HCT116 (cell line): ENCODE data around the gene MXI1. TPM values are rescaled to one million over a fixed set of nuclear protein-coding genes. Genes with fewer than 3 reads are reported as not detected.

Source experiments
- ATAC-seq: fragments of 200-7000 bp; cut with Tn5 transposase; 2 replicates; pipeline ENCODE4 v1.9.1; 2020; ENCODE audit warnings: mild to moderate bottlenecking, moderate library complexity
- BruUV-seq: library from RNA; stranded (reverse); fragments of 400-500 nt; replicated peaks from 2 replicates; lab custom pipeline; 2021; lab: Mats Ljungman, UMichigan
- CTCF ChIA-PET: fragments of 300-600 bp; sonication (Branson Sonifier 250); formaldehyde crosslinking; loops from one replicate; lab custom pipeline; 2021; ENCODE audit warnings: antibody characterized with exemption; lab: Charles Lee
- POLR2A ChIA-PET: fragments of 300-600, 350-600 bp; sonication (Branson Sonifier 250); formaldehyde crosslinking; loops from one replicate; lab custom pipeline; 2021; ENCODE audit warnings: antibody characterized with exemption; lab: Charles Lee
- RAD21 ChIA-PET, 2 experiments: fragments of 300-600 bp; sonication (Branson Sonifier 250); formaldehyde crosslinking; loops; one replicate each; lab custom pipeline; 2023; ENCODE audit warnings: low total read pairs in 2 of 2; ENCODE audit not compliant: uncharacterized antibody in 2 of 2, unreplicated experiment in 2 of 2, low non-redundant PET in 1 of 2; lab: Charles Lee
- DNase-seq: peaks from one replicate; pipeline ENCODE4 v3.0.0-alpha.2; 2010; ENCODE audit warnings: low read depth, low spot score
- H2AFZ ChIP-seq: fragments of 200-600 bp; shearing (Covaris generic), sonication (generic); 2 replicates; pipeline ENCODE4 v1.6.1; 2017; ENCODE audit warnings: low read depth, mixed run types, mixed read lengths, antibody characterized with exemption, low read length; ENCODE audit not compliant: poor library complexity, severe bottlenecking
- H3K27ac ChIP-seq: 2 replicates; pipeline ENCODE4 v1.5.1; 2012; ENCODE audit warnings: low read depth, low read length
- H3K27me3 ChIP-seq: fragments of 200-600 bp; sonication (generic); 2 replicates; pipeline ENCODE4 v1.6.1; 2016; ENCODE audit warnings: mixed run types, low read length, mixed read lengths; ENCODE audit not compliant: insufficient read depth
- H3K36me3 ChIP-seq, 2 experiments: fragments of 200-500 bp in 1 of 2; fragments of 200-600 bp in 1 of 2; sonication (Bioruptor generic) in 1 of 2; sonication (generic) in 1 of 2; 2 replicates each; pipeline versions ENCODE4 v1.5.1 to v1.6.1; 2014 to 2016; ENCODE audit warnings: low read length in 2 of 2, inconsistent platforms in 1 of 2, mixed read lengths in 1 of 2, mixed run types in 1 of 2; ENCODE audit not compliant: insufficient read depth in 2 of 2, control insufficient read depth in 1 of 2
- H3K4me1 ChIP-seq, 2 experiments: fragments of 200-600 bp in 1 of 2; sonication (generic) in 1 of 2; 2 replicates each; pipeline versions ENCODE4 v1.5.1 to v1.6.1; 2012 to 2017; ENCODE audit warnings: low read length in 2 of 2, inconsistent platforms in 1 of 2, mild to moderate bottlenecking in 1 of 2, mixed read lengths in 1 of 2, mixed run types in 1 of 2, moderate library complexity in 1 of 2; ENCODE audit not compliant: insufficient read depth in 2 of 2, control insufficient read depth in 1 of 2
- H3K4me2 ChIP-seq: fragments of 200-600 bp; sonication (generic); 2 replicates; pipeline ENCODE4 v1.6.1; 2017; ENCODE audit warnings: mixed run types, low read length, mixed read lengths
- H3K4me3 ChIP-seq, 2 experiments: fragments of 200-600 bp in 1 of 2; sonication (generic) in 1 of 2; replicated peaks in 1 of 2; 2 replicates each; pipeline ENCODE4 v1.5.1; 2011 to 2016; ENCODE audit warnings: low read length in 2 of 2, control low read depth in 1 of 2, low read depth in 1 of 2, mild to moderate bottlenecking in 1 of 2, mixed read lengths in 1 of 2, mixed run types in 1 of 2
- H3K79me2 ChIP-seq: fragments of 200-600 bp; sonication (generic); 2 replicates; pipeline ENCODE4 v1.6.1; 2017; ENCODE audit warnings: mild to moderate bottlenecking, mixed run types, low read length, moderate library complexity, mixed read lengths; ENCODE audit not compliant: insufficient read depth
- H3K9ac ChIP-seq: fragments of 200-600 bp; sonication (generic); 2 replicates; pipeline ENCODE4 v1.6.1; 2016; ENCODE audit warnings: low read length, mixed read lengths
- H3K9me2 ChIP-seq: fragments of 200-600 bp; sonication (generic), shearing (Covaris generic); 2 replicates; pipeline ENCODE4 v1.6.1; 2017; ENCODE audit warnings: mixed run types, mild to moderate bottlenecking, moderate library complexity; ENCODE audit not compliant: insufficient read depth
- H3K9me3 ChIP-seq, 2 experiments: fragments of 200-500 bp in 1 of 2; fragments of 200-600 bp in 1 of 2; sonication (Bioruptor generic) in 1 of 2; sonication (generic) in 1 of 2; 2 replicates each; pipeline ENCODE4 v1.6.1; 2014 to 2017; ENCODE audit warnings: low read length in 2 of 2, mixed read lengths in 2 of 2, inconsistent platforms in 1 of 2, low read depth in 1 of 2, mild to moderate bottlenecking in 1 of 2, mixed run types in 1 of 2, moderate library complexity in 1 of 2; ENCODE audit not compliant: control insufficient read depth in 1 of 2, insufficient read depth in 1 of 2
- H4K20me1 ChIP-seq: fragments of 200-600 bp; sonication (generic), shearing (Covaris generic); 2 replicates; pipeline ENCODE4 v1.6.1; 2017; ENCODE audit warnings: mixed run types, mild to moderate bottlenecking, moderate library complexity; ENCODE audit not compliant: insufficient read depth
- ATF3 ChIP-seq: IDR thresholded peaks from 2 replicates; pipeline ENCODE4 v1.6.1; 2012
- JUND ChIP-seq: IDR thresholded peaks from 2 replicates; pipeline ENCODE4 v1.6.1; 2012
- MAX ChIP-seq: IDR thresholded peaks from 2 replicates; pipeline ENCODE4 v1.6.1; 2012
- POLR2A ChIP-seq: IDR thresholded peaks from 2 replicates; pipeline ENCODE4 v1.7.0; 2011; ENCODE audit warnings: borderline replicate concordance; ENCODE audit not compliant: insufficient read depth, insufficient read length; ENCODE audit errors: extremely low read depth
- POLR2AphosphoS5 ChIP-seq: IDR thresholded peaks from 2 replicates; pipeline ENCODE4 v1.6.1; 2011; ENCODE audit warnings: mild to moderate bottlenecking, low read depth, low read length, moderate library complexity
- YY1 ChIP-seq: IDR thresholded peaks from 2 replicates; pipeline ENCODE4 v1.6.1; 2011; ENCODE audit warnings: low read length, low read depth, moderate library complexity, mild to moderate bottlenecking; ENCODE audit not compliant: insufficient replicate concordance; ENCODE audit errors: extremely low read depth
- ZBTB33 ChIP-seq: IDR thresholded peaks from 2 replicates; pipeline ENCODE4 v1.6.1; 2011; ENCODE audit warnings: mild to moderate bottlenecking, low read length, moderate library complexity; ENCODE audit not compliant: insufficient replicate concordance; ENCODE audit errors: extremely low read depth
- ZFX ChIP-seq: fragments of 450-650 bp; IDR thresholded peaks from 2 replicates; pipeline ENCODE4 v1.6.1; 2017
- intact Hi-C: fragments of 100-400 bp; cut with micrococcal nuclease; formaldehyde crosslinking; loops from 2 replicates; pipeline ENCODE4 v1.10.0; 2022
- total RNA-seq: library from RNA; stranded (reverse); gene quantifications from one replicate; pipeline ENCODE4 v1.2.1, GENCODE V29; 2021; ENCODE audit not compliant: unreplicated experiment

MXI1 gene
- total RNA-seq, 1 experiment from 2014 or later, result 57.0 TPM

GRCh38 chr10:110284262-110284661 lies 76.9 kb downstream of the MXI1 start:
- Histone ChIP-seq H3K9ac (no peak overlapping the region), H3K27me3 (no peaks in the 10 kb centered on the region), H3K4me3 (no peak overlapping the region), H3K27ac (no peak overlapping the region), H3K79me2 (no peaks in the 10 kb centered on the region), H3K4me1 (0 out of 4 replicates have a peak, but pooled peaks cover 0 to 1% of the 10 kb centered on the region in 2 experiments), H3K4me2 (no peak overlapping the region), H3K9me3 (no peaks in the 10 kb centered on the region), H3K9me2 (no peaks in the 10 kb centered on the region), H3K36me3 (peaks cover 22 to 35% of the 10 kb centered on the region in 2 experiments; a peak in 3 of 4 replicates), H4K20me1 (no peaks in the 10 kb centered on the region), H2AFZ (no peak overlapping the region)
- DNase-seq (no peak), ATAC-seq (no peak)
- no TSS peak for BruUV-seq
- RAD21 ChIA-PET, result no interaction called here
- POLR2A ChIA-PET, result no interaction called here
- CTCF ChIA-PET, result no interaction called here
- intact Hi-C loops, result no loop called here
- TF ChIP-seq ATF3 (no peak), YY1 (no peak), JUND (no peak), MAX (no peak), ZFX (no peak), POLR2A (no peak)
- TF ChIP-seq, all 23 proteins: peak for 0

GRCh38 chr10:110285501-110285900 lies 78.1 kb downstream of the MXI1 start:
- no peaks in the 10 kb centered on the region for H3K79me2 ChIP-seq
- H3K27me3 ChIP-seq, result no peaks in the 10 kb centered on the region
- ATAC-seq, result peak; percentile 41; the same call in 1 of the 2 replicates
- no peak overlapping the region for H3K9ac ChIP-seq
- H3K9me3 ChIP-seq, result no peaks in the 10 kb centered on the region
- ChIA-PET POLR2A (interaction anchor here (1.5 kb wide), 1 partner anchor 10 kb away, joined by 7 read pairs; no protein-coding TSS in a partner anchor), CTCF (interaction anchor here (1.4 to 1.5 kb wide), 2 partner anchors 79 to 147 kb away, joined by 4 to 5 read pairs; no protein-coding TSS in a partner anchor), RAD21 (no interaction called here)
- no TSS peak for BruUV-seq
- no peak overlapping the region for H3K4me2 ChIP-seq
- no peak overlapping the region for H3K27ac ChIP-seq
- no peak overlapping the region for H2AFZ ChIP-seq
- H3K4me3 ChIP-seq, result no peak overlapping the region
- intact Hi-C loops, result no loop called here
- H3K4me1 ChIP-seq, result no peaks in the 10 kb centered on the region
- H3K9me2 ChIP-seq, result no peaks in the 10 kb centered on the region
- H4K20me1 ChIP-seq, result no peaks in the 10 kb centered on the region
- TF ChIP-seq POLR2AphosphoS5 (0 out of 2 replicates have a peak, but pooled peaks have one; percentile 18), ZBTB33 (no peak)
- no peak for DNase-seq
- peaks cover 30 to 43% of the 10 kb centered on the region in 2 experiments; a peak in 3 of 4 replicates for H3K36me3 ChIP-seq
